HG03575 (cell line): ENCODE measurements around the gene HOXA10.

Source experiments
- ATAC-seq: cut with Tn5 transposase; IDR thresholded peaks from one replicate; pipeline ENCODE4 v1.9.1; 2021; ENCODE audit not compliant: unreplicated experiment, insufficient number of reproducible peaks, low FRiP score; ENCODE audit errors: extremely low read depth

Gene HOXA10

DNA sequence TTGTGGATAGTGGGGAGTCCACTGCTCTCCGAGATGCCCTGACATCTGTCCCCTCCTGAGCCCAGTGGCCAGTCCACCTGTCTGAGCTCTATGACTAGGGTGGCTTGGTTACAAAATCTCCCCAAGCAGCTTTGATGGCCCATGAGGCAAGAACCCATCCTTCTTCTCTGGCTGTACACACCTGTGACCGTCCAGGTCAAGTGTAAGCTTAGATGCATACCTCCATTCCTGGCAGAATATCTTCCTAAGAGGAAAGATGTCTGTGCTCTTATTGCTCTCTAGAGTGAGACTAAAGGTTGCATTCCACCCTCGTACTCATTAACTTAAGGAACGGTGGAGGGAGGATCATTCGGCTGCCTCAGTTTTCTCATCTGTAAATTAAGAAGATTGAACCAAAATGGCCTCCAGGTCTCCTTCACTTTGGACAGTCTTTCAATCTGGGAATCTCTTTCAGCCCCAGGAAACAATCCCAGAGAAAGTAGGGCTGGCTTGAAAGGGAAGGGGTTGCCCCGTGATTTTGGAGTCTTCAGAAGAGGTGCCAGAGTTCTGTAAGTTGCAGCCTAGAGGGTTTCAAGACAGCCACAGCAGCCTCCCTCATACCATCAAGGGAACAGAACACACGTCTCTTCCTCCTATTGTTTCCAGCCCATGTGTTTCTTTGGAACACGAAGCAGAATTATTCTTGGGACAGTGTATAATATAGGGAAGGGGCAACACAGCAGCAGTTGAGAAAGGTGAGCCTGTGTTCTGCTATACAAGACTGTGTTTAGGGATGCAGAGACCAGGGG lies 49.0 kb downstream of the HOXA10 start:
- ATAC-seq, result no peak

DNA sequence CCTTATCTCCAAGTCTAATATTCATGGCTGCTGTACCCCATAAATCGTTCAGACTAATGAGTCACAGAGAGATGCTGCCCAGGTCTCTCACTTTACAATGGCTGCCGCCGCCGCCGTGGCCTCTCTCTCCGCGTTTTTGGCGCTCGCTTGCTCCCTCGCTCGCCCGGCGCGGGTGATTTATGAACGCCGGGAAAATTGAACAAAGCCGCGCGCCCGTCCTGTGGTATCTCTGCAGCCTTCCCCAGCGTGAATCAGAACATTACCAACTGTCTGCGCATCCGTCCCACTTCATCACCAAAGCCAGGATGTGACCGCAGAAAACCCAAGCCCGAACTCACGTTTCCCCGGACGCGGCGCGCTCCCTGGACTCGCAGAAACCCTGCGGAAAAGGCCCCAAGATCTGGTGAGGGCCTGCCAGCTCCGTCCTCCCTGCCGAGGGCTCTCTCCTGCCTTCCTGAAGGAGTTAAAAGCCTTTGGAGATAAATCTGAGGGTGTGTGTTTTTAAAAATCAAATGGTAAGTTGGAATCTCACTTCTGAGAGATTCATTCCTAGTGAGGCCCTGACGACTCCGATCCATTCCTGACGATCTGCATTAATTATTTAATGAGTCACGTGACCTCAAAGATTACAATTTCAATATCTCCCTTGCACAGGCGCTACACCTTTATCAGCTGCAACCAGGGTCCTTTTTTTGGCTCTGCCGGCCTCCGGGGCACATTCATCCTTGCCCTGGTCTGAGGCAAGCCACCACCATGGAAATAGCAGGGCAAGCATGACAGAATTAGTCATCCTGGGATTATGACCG lies 49.8 kb downstream of the HOXA10 start:
- no peak for ATAC-seq

DNA sequence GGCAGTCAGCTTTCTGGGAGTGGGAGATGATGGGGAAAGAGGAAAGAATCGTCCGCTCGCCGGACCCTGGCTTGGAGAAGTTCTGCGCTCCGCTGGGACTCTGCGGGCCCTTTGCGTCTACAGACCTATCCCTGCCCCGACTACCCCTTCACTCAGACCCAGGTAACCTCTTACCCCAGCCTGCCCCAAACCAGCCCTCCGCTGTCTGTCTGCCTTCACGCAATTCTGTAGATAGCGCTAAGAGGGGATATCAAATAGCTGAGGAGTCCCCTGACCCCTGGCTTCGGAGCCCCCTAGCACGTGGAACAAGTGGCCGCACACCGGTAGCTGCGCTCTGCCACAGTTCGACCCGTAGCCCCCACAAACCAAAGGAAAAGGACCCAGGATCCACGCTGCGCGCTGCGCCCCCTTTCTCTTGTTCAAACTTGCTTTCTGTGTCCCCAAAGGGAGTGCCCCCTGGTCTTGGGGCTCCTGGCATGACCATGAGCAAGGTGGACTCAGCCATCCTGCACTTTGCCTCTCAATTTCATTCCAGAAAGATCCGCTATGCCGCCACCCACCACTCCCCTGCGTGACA lies 50.6 kb downstream of the HOXA10 start:
- no peak for ATAC-seq

DNA sequence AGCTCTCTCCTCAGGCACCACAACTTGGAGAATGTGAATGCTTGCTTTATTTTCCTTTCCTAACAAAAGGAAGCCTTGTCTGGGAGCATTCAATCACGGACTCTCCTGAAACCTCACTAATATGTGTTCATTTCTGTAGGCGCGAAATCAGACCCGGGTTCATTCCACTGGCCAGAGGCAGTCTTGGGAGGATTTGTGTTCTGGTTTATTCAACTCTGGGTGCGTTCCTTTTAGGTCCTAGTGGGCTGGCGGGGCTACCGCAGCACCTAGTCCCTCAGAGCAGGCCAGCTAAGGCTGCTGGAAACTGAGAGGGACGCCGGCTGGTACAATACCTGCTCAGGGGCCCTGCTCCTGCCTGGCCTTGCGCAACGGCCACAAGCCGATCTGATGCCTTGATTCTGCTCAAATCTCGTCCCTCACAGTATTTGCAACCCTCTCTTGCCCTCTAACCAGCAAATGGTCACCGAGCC lies 51.1 kb downstream of the HOXA10 start:
- no peak for ATAC-seq

DNA sequence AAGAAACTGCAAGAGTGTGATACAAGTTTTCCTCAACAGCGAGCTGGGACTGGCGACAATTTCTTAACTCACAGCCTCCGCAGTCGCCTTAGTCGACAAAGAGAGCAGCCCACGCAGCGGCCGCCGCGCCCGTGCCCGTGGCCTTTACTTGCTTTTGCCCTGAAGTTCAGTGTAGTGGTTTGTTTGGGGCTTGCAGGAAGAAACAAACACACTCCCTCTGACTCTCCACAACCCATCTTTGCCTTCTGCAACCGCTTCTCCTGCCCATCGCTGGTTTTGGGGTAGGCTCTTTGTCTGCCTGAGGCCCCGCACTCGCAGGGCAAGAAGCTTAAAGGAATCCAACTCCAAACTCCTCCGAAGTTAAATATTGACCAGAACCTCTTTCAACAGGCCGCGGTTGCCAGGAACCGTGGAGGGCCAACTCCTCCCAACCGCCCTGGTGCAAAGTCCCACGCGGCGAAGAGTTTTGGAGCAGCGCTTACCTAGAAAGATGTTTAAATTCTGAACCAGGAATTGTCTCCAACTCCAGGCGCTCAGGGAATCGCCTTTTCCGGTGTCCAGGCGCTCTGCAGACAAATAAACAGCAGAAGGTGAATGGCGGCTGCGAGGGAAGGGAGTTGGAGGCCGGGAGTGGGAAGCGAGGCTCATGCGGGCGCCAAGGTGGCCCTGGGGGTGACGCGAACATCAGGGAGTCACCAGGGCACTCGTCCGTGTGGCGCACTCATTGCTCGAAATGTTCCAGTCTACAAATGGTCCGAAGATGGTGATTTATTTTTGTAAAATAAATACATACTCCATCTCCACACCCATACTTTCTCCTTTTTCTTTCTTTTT lies 51.8 kb downstream of the HOXA10 start:
- ATAC-seq, result no peak

DNA sequence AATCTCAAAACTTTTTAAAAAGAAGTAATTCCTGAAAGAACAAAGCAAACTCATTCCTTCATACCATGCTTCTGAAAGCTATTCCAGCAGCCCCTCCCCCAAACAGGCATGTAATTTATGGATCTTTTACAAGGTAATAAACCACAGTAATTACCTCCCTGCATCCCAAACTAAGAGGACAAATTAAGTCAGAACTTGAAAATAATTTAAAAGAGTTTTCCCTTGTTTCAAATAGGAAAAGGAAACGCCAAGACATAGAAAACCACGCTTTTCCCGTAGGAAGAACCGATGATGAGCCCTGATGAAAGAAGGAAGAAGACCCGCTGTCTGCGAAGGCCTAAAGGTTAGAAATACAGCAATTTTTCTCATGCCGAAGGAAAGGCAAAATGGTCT lies 52.4 kb downstream of the HOXA10 start:
- ATAC-seq, result no peak
